Brain pericyte (primary cell): Measurements from ENCODE around the gene CRYL1.

Experiments used
- DNase-seq: peaks from one replicate; pipeline ENCODE4 v3.0.0-alpha.2; 2012; ENCODE audit warnings: low read depth, low spot score

CRYL1 gene

DNA sequence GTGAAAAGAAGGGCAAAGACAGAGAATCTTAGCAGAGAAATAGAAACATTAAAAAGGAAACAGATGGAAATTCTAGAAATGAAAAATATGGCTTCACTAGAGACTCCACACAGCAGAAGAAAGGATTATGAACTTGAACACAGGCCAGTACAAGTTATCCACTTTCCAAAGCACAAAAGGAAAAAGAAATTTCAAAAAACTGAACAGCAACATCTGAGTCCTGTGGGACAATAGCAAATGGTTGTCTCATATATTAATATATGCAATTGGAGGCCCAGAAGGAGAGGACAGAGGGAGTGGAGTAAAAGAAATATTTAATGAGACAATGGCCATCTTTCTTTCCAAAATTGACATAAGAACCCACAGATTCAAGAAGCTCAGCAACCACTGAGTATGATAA lies 151.8 kb downstream of the CRYL1 start:
- no peak for DNase-seq

DNA sequence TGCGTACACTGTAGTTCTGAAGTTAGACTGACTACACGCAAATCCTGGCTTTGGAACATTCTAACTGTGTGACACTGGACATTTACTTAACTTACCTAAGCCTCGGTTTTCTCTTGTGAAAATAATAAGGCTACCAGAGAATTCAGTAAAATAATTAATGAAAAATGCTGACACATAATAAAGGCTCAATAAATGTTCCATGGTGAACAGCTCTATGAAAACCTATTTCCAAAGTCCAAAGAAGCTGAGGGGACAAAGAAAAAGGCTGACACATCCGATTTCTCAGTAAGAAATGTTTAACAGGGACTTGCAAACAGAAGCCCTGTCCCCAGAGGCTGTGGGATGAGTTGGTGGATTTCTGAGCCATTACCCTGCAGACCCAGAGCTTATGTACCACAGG lies 153.8 kb downstream of the CRYL1 start:
- DNase-seq, result no peak

DNA sequence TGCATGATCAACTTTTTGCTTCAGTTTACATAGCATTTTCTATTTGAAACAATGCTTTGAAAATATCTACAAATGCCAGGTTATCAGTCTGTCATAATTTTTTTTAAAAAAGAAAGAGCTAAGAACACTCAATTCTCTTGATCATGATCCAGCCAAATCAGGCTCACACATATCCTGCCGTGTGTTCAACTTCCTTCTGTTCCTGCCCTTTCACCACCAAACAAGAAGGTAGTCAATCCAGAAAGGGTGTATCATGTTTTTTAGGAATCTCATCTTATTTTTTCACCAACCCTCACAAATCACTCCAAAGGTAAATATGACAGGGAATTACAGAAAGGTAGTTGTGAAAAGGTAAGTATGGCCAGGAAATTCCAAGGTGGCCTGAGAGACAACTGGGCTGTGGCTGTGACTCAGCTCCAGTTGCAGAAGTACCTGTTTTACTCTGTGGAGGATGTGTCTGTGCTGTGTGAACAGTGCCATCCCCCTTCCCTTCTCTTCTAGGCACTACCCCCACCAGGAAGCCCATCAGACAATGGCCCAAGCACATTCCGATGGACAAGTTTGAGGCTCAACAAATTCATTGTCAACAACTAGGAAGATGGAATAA lies 154.7 kb downstream of the CRYL1 start:
- DNase-seq, result no peak

DNA sequence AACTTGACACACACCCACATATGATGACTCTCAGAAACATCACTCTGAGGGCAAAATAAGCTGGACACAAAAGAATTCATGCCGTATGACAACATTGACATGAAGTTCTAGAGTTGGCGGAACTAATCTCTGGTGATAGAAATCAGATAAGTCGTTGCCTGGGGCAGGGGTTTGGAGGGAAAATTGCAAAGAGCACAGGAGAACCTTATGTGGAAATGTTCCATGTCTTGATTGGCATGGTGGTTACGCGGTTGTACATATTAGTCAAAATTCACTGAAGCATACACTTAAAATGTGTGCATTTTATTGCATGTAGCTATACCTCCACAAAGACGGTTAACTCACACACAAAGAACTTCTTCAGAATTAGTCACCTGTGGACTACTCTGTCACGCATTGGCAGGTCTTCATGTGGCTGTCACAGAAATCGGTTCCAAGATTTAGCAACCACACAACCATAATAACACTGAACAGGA lies 155.7 kb downstream of the CRYL1 start:
- DNase-seq, result no peak

DNA sequence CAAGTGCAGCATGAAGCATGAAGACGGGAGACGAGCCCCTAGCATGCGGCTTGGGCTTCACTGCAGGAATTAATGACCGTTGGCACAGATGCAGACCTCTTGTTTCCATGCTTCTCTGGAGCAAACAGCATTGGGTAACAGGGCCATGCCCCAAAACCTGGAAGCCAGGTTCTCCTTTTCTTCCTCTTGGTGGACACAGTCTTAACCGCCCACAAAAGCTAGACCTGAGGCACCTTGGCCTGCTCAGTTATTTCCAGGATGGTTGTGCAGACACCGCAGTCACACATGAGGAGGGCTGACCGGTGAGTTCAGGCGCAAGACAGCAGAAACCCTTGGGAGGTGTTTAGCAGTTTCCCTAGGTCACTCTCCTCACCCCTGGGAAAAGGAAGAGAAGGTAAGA lies 159.6 kb downstream of the CRYL1 start:
- no peak for DNase-seq

DNA sequence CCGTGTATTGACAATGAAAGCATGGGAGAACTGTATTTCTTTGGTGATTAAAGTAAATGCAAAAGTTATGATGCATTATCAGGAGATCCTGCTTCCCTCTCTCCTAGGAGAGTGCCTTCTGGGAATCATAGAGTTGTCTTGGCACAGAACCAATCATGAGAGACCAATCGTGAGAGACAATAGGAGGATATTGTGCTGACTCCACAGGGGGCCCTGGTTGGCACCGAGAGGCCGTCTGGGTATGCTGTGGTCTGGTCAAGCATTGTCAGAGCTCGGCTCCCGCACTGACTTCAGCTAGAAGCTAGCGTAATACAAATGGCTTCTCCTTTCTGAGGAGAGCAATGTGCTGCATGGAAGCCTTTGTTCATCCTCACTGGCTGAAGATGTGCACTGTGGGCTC lies 162.1 kb downstream of the CRYL1 start:
- DNase-seq, result no peak

DNA sequence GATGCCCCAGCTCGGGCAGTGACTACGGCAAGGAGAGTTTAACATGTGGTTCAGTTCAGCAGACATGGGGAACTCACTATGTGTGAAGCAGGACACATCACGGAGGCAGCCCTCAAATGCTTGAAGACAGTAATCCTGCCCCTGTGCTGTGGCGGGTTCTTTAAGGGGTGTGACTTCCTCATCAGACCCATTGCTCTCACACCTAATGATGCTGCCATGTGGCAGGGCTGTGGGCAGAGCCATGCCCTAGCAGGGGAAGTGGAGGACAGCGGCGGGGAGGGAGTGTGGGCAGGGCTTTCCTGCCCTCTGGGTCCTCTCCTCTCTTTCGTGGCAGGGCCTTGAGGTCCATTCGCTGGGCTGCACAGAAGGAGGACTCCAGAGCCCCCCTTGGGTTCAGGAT lies 162.5 kb downstream of the CRYL1 start:
- no peak for DNase-seq

DNA sequence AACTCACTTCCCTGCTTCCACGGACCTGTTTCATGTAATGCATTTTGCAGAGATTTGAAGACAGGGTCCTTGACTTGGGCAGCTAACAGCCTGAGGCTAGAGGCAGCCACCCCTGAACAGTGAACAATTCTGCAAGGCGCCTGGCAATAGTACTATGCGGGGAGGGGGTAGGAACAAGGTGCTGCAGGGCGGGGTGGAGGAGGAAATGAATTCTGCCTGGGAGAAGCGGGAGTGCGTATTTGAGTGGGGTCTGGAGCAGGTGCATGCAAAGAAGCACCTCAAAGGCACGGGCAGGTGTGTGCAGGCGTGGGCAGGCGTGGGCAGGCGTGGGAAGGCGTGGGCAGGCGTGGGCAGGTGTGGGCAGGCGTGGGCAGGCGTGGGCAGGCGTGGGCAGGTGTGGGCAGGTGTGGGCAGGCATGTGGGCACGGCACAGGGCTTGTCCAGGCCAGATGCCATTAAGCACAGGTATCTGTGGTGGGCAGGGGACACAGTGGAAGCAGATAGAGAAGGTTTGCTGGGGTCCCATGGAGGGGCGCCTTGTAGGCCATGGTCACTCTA lies 163.1 kb downstream of the CRYL1 start:
- no peak for DNase-seq

DNA sequence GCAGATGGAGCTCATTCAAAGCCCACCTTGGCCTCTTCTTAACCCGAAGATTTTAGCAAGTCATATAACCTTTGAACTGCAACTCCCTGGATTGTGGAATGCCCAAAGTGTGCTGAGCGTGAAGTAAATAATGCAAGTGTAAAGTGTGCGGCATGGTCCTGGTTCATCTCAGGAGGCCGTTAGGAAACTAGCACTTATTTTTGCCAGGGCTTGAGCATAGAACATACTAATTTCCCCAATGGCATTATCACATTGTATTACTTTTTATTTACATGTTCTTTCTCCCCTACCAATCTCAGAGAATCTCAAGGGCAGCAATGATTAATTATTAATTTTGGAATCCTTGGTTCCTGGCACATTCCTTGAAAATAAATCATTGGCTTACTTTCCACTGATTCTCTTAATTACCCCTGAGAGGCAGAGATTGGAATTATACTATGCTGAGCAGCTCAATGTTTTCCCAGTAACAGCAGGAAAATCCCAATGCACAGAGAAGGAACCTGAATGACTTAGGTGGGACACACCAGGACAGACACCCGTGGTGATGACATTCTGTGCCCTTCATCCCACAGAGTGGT lies 164.7 kb downstream of the CRYL1 start:
- no peak for DNase-seq

DNA sequence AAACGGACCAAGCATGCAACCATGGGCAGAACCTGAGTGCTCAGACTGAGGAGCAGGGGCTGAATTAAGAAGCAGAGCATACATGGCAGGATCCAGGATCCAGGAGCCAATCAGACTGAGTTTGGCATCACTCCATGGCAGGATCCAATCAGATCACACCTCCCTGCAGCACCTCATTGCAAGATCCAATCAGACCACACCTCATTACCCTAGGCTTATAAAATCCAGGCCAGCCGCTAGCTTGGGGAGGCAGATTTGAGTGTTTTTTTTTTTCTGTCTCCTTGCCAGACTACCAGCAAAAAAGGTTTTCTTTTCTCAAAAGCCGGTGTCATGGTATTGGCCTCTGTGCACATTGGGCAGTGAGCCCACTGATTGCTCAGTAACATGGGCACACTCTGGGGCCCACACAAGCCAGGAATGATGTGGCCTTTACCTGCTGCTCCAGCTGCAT lies 165.6 kb downstream of the CRYL1 start:
- no peak for DNase-seq

DNA sequence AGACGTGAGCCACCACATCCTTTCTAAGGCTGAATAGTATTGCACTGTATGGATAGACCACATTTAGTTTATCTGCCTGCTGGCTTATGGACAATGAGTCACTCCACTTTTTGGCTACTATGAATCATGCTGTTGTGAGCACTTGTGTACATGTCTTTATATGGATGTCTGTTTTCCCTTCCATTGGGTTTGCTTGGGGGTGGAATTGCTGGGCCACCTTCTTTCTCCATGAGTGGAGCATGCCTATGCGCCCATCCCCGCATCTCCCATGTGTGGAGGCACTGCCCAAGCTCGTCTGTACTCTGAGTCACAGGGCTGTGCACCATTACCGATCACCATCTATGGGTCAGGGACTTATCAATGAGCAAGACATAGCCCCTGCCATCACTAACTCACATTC lies 166.3 kb downstream of the CRYL1 start:
- no peak for DNase-seq

DNA sequence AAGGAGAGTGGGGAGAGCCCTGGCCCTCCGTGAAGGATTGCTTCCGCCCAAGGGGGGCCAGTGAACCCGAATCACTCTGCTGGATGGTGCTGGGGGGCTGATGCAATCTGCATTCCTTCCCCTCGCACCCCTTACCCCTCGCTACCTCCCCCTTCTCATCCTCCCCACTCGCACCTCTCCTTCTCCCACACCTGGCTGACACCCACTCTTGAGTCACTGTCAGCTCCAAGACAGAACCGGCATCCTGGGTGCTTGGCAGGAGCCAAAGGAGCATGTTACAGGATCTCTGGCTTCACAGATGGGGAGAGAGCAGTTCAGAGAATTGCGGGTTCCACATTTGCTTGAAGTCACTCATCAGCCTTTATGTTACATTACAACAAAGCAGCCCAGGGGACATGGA lies 167.6 kb downstream of the CRYL1 start:
- no peak for DNase-seq

DNA sequence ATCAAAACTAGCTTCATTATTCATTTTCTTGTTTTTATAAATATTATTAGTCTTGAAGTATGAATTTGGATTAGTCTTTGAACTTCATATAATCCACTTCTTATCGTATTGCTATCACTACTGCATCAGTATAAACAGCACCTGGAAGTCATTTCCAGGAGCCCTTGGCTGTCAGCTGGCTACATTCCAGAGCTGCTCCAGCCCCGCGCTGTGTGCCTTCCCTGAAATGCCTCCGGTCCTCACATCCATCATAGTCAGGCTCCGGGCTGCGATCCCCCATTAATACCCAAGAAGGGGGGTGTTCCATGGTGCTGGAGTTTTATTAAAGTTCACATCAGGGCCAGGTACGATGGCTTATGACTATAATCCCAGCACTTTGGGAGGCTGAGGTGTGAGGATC lies 169.2 kb downstream of the CRYL1 start:
- DNase-seq, result no peak

DNA sequence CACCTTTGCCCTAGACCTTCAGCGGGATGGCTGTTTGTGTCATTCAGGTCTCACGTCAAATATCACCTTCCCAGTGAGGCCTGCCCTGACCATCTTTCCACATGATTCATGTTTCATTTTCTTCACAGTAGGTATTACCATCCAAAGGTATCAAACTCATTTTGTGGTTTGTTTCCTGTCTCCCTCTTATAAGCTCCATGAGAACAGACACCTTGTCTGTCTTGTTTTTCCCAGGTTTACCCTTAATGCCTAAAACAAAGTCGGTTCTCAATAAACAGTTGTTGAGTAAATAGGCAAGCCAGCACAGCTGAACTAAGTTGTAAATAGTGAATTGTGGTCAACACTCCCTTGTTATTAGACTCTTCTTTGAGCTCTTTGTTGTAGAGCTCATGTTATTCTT lies 170.9 kb downstream of the CRYL1 start:
- DNase-seq, result no peak

DNA sequence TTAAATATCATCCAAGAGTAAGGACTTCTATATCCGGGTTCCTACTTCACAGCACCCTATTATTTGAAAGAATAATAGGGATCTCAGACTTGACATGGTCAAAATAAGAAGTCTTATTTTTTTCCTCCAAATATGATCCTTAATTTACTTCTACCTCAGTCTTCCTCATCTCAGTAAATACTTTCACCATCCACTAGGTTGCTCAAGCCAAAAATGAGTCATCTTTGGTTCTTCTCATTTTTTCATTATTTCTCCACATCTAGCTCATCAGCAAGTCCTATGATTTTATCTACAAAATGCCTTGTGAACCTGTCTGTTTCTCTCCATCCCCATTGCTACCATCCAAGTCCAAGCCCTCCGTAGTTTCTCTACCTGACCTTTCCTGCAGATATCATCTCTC lies 171.7 kb downstream of the CRYL1 start:
- DNase-seq, result no peak
